HCT116 (cell line): Measurements from ENCODE around the gene C9. TPM values are rescaled to one million over a fixed set of nuclear protein-coding genes. Genes with fewer than 3 reads are reported as not detected.
"Not testable (repeated sequence)": the region's sequence is repeated elsewhere in the genome, so short reads cannot be mapped to it uniquely, and the experiment has no call there.

Experiments used
- ATAC-seq: fragments of 200-7000 bp; cut with Tn5 transposase; 2 replicates; pipeline ENCODE4 v1.9.1; 2020; ENCODE audit warnings: mild to moderate bottlenecking, moderate library complexity
- BruUV-seq: library from RNA; stranded (reverse); fragments of 400-500 nt; replicated peaks from 2 replicates; lab custom pipeline; 2021; lab: Mats Ljungman, UMichigan
- CTCF ChIA-PET: fragments of 300-600 bp; sonication (Branson Sonifier 250); formaldehyde crosslinking; loops from one replicate; lab custom pipeline; 2021; ENCODE audit warnings: antibody characterized with exemption; lab: Charles Lee
- POLR2A ChIA-PET: fragments of 300-600, 350-600 bp; sonication (Branson Sonifier 250); formaldehyde crosslinking; loops from one replicate; lab custom pipeline; 2021; ENCODE audit warnings: antibody characterized with exemption; lab: Charles Lee
- RAD21 ChIA-PET, 2 experiments: fragments of 300-600 bp; sonication (Branson Sonifier 250); formaldehyde crosslinking; loops; one replicate each; lab custom pipeline; 2023; ENCODE audit warnings: low total read pairs in 2 of 2; ENCODE audit not compliant: uncharacterized antibody in 2 of 2, unreplicated experiment in 2 of 2, low non-redundant PET in 1 of 2; lab: Charles Lee
- DNase-seq: peaks from one replicate; pipeline ENCODE4 v3.0.0-alpha.2; 2010; ENCODE audit warnings: low read depth, low spot score
- H2AFZ ChIP-seq: fragments of 200-600 bp; shearing (Covaris generic), sonication (generic); 2 replicates; pipeline ENCODE4 v1.6.1; 2017; ENCODE audit warnings: low read depth, mixed run types, mixed read lengths, antibody characterized with exemption, low read length; ENCODE audit not compliant: poor library complexity, severe bottlenecking
- H3K27ac ChIP-seq: 2 replicates; pipeline ENCODE4 v1.5.1; 2012; ENCODE audit warnings: low read depth, low read length
- H3K27me3 ChIP-seq: fragments of 200-600 bp; sonication (generic); 2 replicates; pipeline ENCODE4 v1.6.1; 2016; ENCODE audit warnings: mixed run types, low read length, mixed read lengths; ENCODE audit not compliant: insufficient read depth
- H3K36me3 ChIP-seq, 2 experiments: fragments of 200-500 bp in 1 of 2; fragments of 200-600 bp in 1 of 2; sonication (Bioruptor generic) in 1 of 2; sonication (generic) in 1 of 2; 2 replicates each; pipeline versions ENCODE4 v1.5.1 to v1.6.1; 2014 to 2016; ENCODE audit warnings: low read length in 2 of 2, inconsistent platforms in 1 of 2, mixed read lengths in 1 of 2, mixed run types in 1 of 2; ENCODE audit not compliant: insufficient read depth in 2 of 2, control insufficient read depth in 1 of 2
- H3K4me1 ChIP-seq, 2 experiments: fragments of 200-600 bp in 1 of 2; sonication (generic) in 1 of 2; 2 replicates each; pipeline versions ENCODE4 v1.5.1 to v1.6.1; 2012 to 2017; ENCODE audit warnings: low read length in 2 of 2, inconsistent platforms in 1 of 2, mild to moderate bottlenecking in 1 of 2, mixed read lengths in 1 of 2, mixed run types in 1 of 2, moderate library complexity in 1 of 2; ENCODE audit not compliant: insufficient read depth in 2 of 2, control insufficient read depth in 1 of 2
- H3K4me2 ChIP-seq: fragments of 200-600 bp; sonication (generic); 2 replicates; pipeline ENCODE4 v1.6.1; 2017; ENCODE audit warnings: mixed run types, low read length, mixed read lengths
- H3K4me3 ChIP-seq, 2 experiments: fragments of 200-600 bp in 1 of 2; sonication (generic) in 1 of 2; replicated peaks in 1 of 2; 2 replicates each; pipeline ENCODE4 v1.5.1; 2011 to 2016; ENCODE audit warnings: low read length in 2 of 2, control low read depth in 1 of 2, low read depth in 1 of 2, mild to moderate bottlenecking in 1 of 2, mixed read lengths in 1 of 2, mixed run types in 1 of 2
- H3K79me2 ChIP-seq: fragments of 200-600 bp; sonication (generic); 2 replicates; pipeline ENCODE4 v1.6.1; 2017; ENCODE audit warnings: mild to moderate bottlenecking, mixed run types, low read length, moderate library complexity, mixed read lengths; ENCODE audit not compliant: insufficient read depth
- H3K9ac ChIP-seq: fragments of 200-600 bp; sonication (generic); 2 replicates; pipeline ENCODE4 v1.6.1; 2016; ENCODE audit warnings: low read length, mixed read lengths
- H3K9me2 ChIP-seq: fragments of 200-600 bp; sonication (generic), shearing (Covaris generic); 2 replicates; pipeline ENCODE4 v1.6.1; 2017; ENCODE audit warnings: mixed run types, mild to moderate bottlenecking, moderate library complexity; ENCODE audit not compliant: insufficient read depth
- H3K9me3 ChIP-seq, 2 experiments: fragments of 200-500 bp in 1 of 2; fragments of 200-600 bp in 1 of 2; sonication (Bioruptor generic) in 1 of 2; sonication (generic) in 1 of 2; 2 replicates each; pipeline ENCODE4 v1.6.1; 2014 to 2017; ENCODE audit warnings: low read length in 2 of 2, mixed read lengths in 2 of 2, inconsistent platforms in 1 of 2, low read depth in 1 of 2, mild to moderate bottlenecking in 1 of 2, mixed run types in 1 of 2, moderate library complexity in 1 of 2; ENCODE audit not compliant: control insufficient read depth in 1 of 2, insufficient read depth in 1 of 2
- H4K20me1 ChIP-seq: fragments of 200-600 bp; sonication (generic), shearing (Covaris generic); 2 replicates; pipeline ENCODE4 v1.6.1; 2017; ENCODE audit warnings: mixed run types, mild to moderate bottlenecking, moderate library complexity; ENCODE audit not compliant: insufficient read depth
- EZH2 ChIP-seq: fragments of 200-600 bp; sonication (generic); IDR thresholded peaks from 2 replicates; pipeline ENCODE4 v1.6.1; 2017; ENCODE audit warnings: antibody characterized with exemption, mixed run types
- FOSL1 ChIP-seq: IDR thresholded peaks from 2 replicates; pipeline ENCODE4 v1.6.1; 2012; ENCODE audit warnings: low read depth
- REST ChIP-seq: IDR thresholded peaks from 2 replicates; pipeline ENCODE4 v1.6.1; 2012; ENCODE audit warnings: low read depth
- SRF ChIP-seq: IDR thresholded peaks from 2 replicates; pipeline ENCODE4 v1.6.1; 2012; ENCODE audit warnings: low read depth
- ZFX ChIP-seq: fragments of 450-650 bp; IDR thresholded peaks from 2 replicates; pipeline ENCODE4 v1.6.1; 2017
- intact Hi-C: fragments of 100-400 bp; cut with micrococcal nuclease; formaldehyde crosslinking; loops from 2 replicates; pipeline ENCODE4 v1.10.0; 2022
- total RNA-seq: library from RNA; stranded (reverse); gene quantifications from one replicate; pipeline ENCODE4 v1.2.1, GENCODE V29; 2021; ENCODE audit not compliant: unreplicated experiment
- TF ChIP-seq, protein P1 (sequence below): IDR thresholded peaks from 2 replicates; pipeline ENCODE4 v1.6.1; 2012
- TF ChIP-seq, protein P2 (sequence below): IDR thresholded peaks from 2 replicates; pipeline ENCODE4 v1.6.1; 2011; ENCODE audit warnings: mild to moderate bottlenecking, low read length, moderate library complexity; ENCODE audit not compliant: insufficient replicate concordance; ENCODE audit errors: extremely low read depth

The C9 gene
- total RNA-seq, 1 experiment from 2014 or later, result 0.34 TPM

- H3K9me3 ChIP-seq, CTCF ChIA-PET, RAD21 ChIA-PET, ATAC-seq, H3K4me2 ChIP-seq, H3K27ac ChIP-seq, H2AFZ ChIP-seq, H3K9me2 ChIP-seq, BruUV-seq, H3K36me3 ChIP-seq, H3K79me2 ChIP-seq, H3K27me3 ChIP-seq, DNase-seq, H3K4me3 ChIP-seq, H4K20me1 ChIP-seq, intact Hi-C loops, POLR2A ChIA-PET, H3K9ac ChIP-seq, H3K4me1 ChIP-seq: not testable (repeated sequence)
Measured at GRCh38 chr5:39334296-39334695, 30.0 kb downstream of the C9 start.

GRCh38 chr5:39333104-39333503, 31.2 kb downstream of the C9 start:
- ATAC-seq, result no peak
- Histone ChIP-seq H2AFZ (no peak overlapping the region), H3K9me3 (no peaks in the 10 kb centered on the region), H4K20me1 (no peaks in the 10 kb centered on the region), H3K9ac (no peak overlapping the region), H3K4me2 (no peak overlapping the region), H3K27ac (no peak overlapping the region), H3K79me2 (no peaks in the 10 kb centered on the region), H3K4me3 (no peak overlapping the region), H3K9me2 (no peaks in the 10 kb centered on the region), H3K36me3 (no peaks in the 10 kb centered on the region), H3K27me3 (no peaks in the 10 kb centered on the region), H3K4me1 (no peaks in the 10 kb centered on the region)
- BruUV-seq, result no TSS peak
- POLR2A ChIA-PET, result no interaction called here
- CTCF ChIA-PET, result no interaction called here
- RAD21 ChIA-PET, result no interaction called here
- no peak for TF ChIP-seq FOSL1
- no peak for DNase-seq
- intact Hi-C loops, result no loop called here

GRCh38 chr5:39331861-39332381, 32.4 kb downstream of the C9 start:
- POLR2A ChIA-PET, result no interaction called here
- H3K79me2 ChIP-seq, result no peaks in the 10 kb centered on the region
- H3K36me3 ChIP-seq, result no peaks in the 10 kb centered on the region
- no TSS peak for BruUV-seq
- no peak overlapping the region for H2AFZ ChIP-seq
- no peak overlapping the region for H3K4me2 ChIP-seq
- H3K27me3 ChIP-seq, result no peaks in the 10 kb centered on the region
- H3K27ac ChIP-seq, result no peak overlapping the region
- H3K9me2 ChIP-seq, result no peaks in the 10 kb centered on the region
- no peaks in the 10 kb centered on the region for H3K4me1 ChIP-seq
- no peak overlapping the region for H3K9ac ChIP-seq
- RAD21 ChIA-PET, result no interaction called here
- CTCF ChIA-PET, result no interaction called here
- TF ChIP-seq SRF, result no peak
- TF ChIP-seq EZH2, result no peak
- TF ChIP-seq FOSL1, result no peak
- no peak for TF ChIP-seq REST
- TF ChIP-seq, protein P1, sequence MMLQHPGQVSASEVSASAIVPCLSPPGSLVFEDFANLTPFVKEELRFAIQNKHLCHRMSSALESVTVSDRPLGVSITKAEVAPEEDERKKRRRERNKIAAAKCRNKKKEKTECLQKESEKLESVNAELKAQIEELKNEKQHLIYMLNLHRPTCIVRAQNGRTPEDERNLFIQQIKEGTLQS, result no peak
- no peak for TF ChIP-seq ZFX
- TF ChIP-seq, protein P2, sequence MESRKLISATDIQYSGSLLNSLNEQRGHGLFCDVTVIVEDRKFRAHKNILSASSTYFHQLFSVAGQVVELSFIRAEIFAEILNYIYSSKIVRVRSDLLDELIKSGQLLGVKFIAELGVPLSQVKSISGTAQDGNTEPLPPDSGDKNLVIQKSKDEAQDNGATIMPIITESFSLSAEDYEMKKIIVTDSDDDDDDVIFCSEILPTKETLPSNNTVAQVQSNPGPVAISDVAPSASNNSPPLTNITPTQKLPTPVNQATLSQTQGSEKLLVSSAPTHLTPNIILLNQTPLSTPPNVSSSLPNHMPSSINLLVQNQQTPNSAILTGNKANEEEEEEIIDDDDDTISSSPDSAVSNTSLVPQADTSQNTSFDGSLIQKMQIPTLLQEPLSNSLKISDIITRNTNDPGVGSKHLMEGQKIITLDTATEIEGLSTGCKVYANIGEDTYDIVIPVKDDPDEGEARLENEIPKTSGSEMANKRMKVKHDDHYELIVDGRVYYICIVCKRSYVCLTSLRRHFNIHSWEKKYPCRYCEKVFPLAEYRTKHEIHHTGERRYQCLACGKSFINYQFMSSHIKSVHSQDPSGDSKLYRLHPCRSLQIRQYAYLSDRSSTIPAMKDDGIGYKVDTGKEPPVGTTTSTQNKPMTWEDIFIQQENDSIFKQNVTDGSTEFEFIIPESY, result no peak
- intact Hi-C loops, result no loop called here
- no peak for DNase-seq
- ATAC-seq, result no peak
- no peak overlapping the region for H3K4me3 ChIP-seq
- H4K20me1 ChIP-seq, result no peaks in the 10 kb centered on the region
- no peaks in the 10 kb centered on the region for H3K9me3 ChIP-seq
